SH-SY5Y (cell line): Measurements from ENCODE around the gene AHRR.

ENCODE experiments used
- GATA2 ChIP-seq: IDR thresholded peaks from 2 replicates; pipeline ENCODE4 v1.6.1; 2011; ENCODE audit warnings: mild to moderate bottlenecking, low read depth, low read length
- GATA3 ChIP-seq: IDR thresholded peaks from 2 replicates; pipeline ENCODE4 v1.6.1; 2011; ENCODE audit warnings: low read depth, mild to moderate bottlenecking, low read length, moderate library complexity

AHRR gene

GRCh38 chr5:354581-355378 lies 33.3 kb downstream of the AHRR start:
- TF ChIP-seq GATA3 = no peak
- TF ChIP-seq GATA2 = no peak

- no peak for TF ChIP-seq GATA3
- TF ChIP-seq GATA2 = no peak
Measured at GRCh38 chr5:355379-355935, 33.9 kb downstream of the AHRR start.

- TF ChIP-seq GATA3 = no peak
Measured at GRCh38 chr5:355958-356357, 34.4 kb downstream of the AHRR start.

- TF ChIP-seq GATA2 = no peak
- no peak for TF ChIP-seq GATA3
Measured at GRCh38 chr5:359301-359897, 37.9 kb downstream of the AHRR start.

DNA sequence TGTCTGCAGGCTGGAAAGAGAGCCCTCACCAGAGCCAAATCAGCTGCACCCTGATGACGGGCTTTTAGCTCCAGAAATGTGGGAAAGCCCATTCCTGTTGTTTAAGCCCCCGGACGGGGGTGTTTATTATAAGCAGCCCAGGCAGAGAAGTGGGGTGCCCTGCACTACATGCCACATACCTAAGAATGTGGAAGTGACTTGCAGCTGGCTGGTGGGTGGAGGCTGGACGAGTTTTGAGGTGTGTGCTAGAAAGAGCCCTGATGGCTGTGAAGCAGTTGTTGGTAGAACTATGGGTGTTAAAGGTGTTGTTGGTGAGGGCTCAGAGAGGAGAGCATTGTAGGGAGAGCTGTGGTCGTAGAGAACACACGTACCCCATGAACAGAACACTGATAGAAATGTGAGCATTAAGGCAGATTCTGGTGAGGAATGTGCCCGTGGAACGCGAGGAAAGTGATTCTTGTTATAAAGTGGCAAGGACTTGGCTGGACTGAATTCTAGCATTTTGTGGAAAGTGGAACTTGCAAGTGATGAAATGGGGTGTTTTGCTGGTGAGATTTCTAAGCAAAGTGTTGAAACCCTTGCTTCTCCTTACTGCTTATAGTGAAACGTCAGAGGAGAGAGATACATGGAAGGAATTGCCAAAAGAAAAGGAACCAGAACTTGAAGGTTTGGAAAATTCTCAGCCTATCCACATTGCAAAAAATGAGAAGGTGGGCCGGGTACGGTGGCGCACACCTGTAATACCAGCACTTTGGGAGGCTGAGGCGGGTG lies 38.9 kb downstream of the AHRR start:
- TF ChIP-seq GATA3 (no peak), GATA2 (no peak)

- TF ChIP-seq GATA3 (no peak), GATA2 (no peak)
Measured at GRCh38 chr5:362189-362588, 40.7 kb downstream of the AHRR start.

GRCh38 chr5:362978-363765 lies 41.7 kb downstream of the AHRR start:
- no peak for TF ChIP-seq GATA2
- TF ChIP-seq GATA3 = no peak

DNA sequence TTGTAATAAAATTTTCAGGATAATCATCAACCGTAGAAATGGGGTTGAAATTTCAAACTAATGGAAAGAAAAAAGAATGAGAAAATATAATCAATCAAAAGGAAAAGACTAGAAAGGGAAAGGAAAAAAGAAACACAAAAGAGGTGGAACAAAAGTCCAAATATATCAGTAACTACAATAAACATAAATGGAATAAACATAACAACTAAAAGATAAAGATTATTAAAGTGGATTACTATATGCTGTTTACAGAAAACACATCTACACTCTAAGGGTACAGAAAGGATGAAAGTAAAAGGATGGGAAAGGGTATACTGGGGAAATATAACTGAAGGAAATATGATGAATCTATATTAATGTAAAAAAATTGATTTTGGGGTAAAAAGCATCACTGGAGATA lies 43.0 kb downstream of the AHRR start:
- no peak for TF ChIP-seq GATA2
- TF ChIP-seq GATA3 = no peak

- TF ChIP-seq GATA2 (no peak), GATA3 (no peak)
Measured at GRCh38 chr5:366541-367357, 45.2 kb downstream of the AHRR start.

DNA sequence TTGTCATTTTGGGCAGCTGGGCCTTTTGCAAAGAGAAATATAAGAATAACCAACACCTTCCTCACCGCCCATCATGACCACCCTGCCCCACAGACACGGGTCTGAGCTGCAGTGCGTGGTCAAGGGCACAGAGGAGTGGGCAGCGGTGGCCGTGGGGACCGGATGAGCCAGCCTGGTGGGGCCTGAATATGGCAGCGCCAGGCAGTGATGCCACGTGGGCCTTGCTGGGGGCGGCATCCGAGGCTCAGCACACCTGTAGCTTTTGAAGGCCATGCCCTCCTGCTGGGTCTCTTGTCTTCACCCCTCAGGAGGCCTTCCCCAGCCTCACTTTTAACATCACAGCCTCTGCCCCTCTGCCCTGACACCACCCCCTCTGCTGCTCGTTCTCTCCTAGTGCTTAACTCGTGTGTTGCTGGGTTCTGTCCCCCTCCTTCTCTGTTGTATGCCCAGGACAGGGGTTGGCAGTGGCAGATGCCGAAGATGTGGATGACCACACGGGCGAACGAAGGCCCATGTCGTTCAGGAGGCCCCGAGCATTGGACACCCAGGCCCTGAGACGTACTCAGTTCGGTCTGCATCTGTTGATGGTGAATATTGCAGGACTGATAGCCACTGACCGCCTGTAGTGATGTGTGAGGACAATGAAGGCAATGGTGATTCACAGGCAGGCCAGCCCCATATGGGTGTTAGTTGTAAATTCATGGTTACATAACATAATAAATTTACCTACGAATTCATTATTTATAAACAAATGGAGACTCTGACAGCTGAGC lies 46.0 kb downstream of the AHRR start:
- TF ChIP-seq GATA3 = no peak
- no peak for TF ChIP-seq GATA2

GRCh38 chr5:368183-369084 lies 46.9 kb downstream of the AHRR start:
- TF ChIP-seq GATA2 = no peak
- no peak for TF ChIP-seq GATA3

- TF ChIP-seq GATA2 (no peak), GATA3 (no peak)
Measured at GRCh38 chr5:369151-369868, 47.8 kb downstream of the AHRR start.
